Measurements from ENCODE around the gene TRIM8.

DNA sequence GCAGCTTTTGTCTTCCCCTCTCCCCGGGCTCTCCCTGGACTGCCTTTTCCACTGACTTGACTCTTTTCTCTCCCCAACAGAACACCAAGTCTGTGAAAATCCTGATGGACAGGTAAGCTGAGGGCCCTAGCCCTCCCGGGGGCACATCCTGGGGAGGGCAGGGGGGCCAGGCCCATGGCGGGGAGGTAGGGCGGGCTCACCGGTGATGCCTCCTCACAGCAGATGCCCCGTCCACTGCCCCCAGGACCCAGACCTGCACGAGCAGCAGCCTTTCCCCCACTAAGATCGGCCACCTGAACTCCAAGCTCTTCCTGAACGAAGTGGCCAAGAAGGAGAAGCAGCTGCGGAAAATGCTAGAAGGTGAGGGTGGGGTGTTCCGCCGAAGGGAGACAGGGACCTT lies 11.7 kb downstream of the TRIM8 start:
- TF ChIP-seq EMX1 (CRISPR knock-in tag; IDR thresholded peaks at IDR 0.05) (no peak), JUN (CRISPR knock-in tag; IDR thresholded peaks at IDR 0.05) (no peak), SP1 (CRISPR knock-in tag; conservative IDR thresholded peaks at IDR 0.05) (no peak), NR2C2 (CRISPR knock-in tag; IDR thresholded peaks at IDR 0.05) (no peak), ZNF263 (CRISPR knock-in tag; IDR thresholded peaks at IDR 0.05; ENCODE audit: low read depth) (no peak)
- TF ChIP-seq, protein P1, sequence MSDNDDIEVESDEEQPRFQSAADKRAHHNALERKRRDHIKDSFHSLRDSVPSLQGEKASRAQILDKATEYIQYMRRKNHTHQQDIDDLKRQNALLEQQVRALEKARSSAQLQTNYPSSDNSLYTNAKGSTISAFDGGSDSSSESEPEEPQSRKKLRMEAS (CRISPR knock-in tag; IDR thresholded peaks at IDR 0.05), result no peak
- TF ChIP-seq, protein P2, sequence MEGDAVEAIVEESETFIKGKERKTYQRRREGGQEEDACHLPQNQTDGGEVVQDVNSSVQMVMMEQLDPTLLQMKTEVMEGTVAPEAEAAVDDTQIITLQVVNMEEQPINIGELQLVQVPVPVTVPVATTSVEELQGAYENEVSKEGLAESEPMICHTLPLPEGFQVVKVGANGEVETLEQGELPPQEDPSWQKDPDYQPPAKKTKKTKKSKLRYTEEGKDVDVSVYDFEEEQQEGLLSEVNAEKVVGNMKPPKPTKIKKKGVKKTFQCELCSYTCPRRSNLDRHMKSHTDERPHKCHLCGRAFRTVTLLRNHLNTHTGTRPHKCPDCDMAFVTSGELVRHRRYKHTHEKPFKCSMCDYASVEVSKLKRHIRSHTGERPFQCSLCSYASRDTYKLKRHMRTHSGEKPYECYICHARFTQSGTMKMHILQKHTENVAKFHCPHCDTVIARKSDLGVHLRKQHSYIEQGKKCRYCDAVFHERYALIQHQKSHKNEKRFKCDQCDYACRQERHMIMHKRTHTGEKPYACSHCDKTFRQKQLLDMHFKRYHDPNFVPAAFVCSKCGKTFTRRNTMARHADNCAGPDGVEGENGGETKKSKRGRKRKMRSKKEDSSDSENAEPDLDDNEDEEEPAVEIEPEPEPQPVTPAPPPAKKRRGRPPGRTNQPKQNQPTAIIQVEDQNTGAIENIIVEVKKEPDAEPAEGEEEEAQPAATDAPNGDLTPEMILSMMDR (IDR thresholded peaks at IDR 0.05), result no peak
- TF ChIP-seq, protein P3, sequence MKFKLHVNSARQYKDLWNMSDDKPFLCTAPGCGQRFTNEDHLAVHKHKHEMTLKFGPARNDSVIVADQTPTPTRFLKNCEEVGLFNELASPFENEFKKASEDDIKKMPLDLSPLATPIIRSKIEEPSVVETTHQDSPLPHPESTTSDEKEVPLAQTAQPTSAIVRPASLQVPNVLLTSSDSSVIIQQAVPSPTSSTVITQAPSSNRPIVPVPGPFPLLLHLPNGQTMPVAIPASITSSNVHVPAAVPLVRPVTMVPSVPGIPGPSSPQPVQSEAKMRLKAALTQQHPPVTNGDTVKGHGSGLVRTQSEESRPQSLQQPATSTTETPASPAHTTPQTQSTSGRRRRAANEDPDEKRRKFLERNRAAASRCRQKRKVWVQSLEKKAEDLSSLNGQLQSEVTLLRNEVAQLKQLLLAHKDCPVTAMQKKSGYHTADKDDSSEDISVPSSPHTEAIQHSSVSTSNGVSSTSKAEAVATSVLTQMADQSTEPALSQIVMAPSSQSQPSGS (CRISPR knock-in tag; IDR thresholded peaks at IDR 0.05; ENCODE audit: borderline replicate concordance, low read depth), result no peak
- TF ChIP-seq, protein P4, sequence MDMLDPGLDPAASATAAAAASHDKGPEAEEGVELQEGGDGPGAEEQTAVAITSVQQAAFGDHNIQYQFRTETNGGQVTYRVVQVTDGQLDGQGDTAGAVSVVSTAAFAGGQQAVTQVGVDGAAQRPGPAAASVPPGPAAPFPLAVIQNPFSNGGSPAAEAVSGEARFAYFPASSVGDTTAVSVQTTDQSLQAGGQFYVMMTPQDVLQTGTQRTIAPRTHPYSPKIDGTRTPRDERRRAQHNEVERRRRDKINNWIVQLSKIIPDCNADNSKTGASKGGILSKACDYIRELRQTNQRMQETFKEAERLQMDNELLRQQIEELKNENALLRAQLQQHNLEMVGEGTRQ (CRISPR knock-in tag; IDR thresholded peaks at IDR 0.05), result no peak
- TF ChIP-seq, protein P5, sequence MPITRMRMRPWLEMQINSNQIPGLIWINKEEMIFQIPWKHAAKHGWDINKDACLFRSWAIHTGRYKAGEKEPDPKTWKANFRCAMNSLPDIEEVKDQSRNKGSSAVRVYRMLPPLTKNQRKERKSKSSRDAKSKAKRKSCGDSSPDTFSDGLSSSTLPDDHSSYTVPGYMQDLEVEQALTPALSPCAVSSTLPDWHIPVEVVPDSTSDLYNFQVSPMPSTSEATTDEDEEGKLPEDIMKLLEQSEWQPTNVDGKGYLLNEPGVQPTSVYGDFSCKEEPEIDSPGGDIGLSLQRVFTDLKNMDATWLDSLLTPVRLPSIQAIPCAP (CRISPR knock-in tag; IDR thresholded peaks at IDR 0.05), result no peak

Measured in WTC11 (cell line).